Pancreas (tissue), 10 donors: ENCODE measurements around the gene GAREM2. TPM values are rescaled to one million over a fixed set of nuclear protein-coding genes. Genes with fewer than 3 reads are reported as not detected.

Experiments used
- ATAC-seq, 4 donors: fragments of 200-7000 bp; cut with Tn5 transposase; one replicate each; pipeline versions ENCODE4 v1.8.0 to v1.9.1; 2020; ENCODE audit warnings: mild to moderate bottlenecking in 4 of 4, moderate library complexity in 4 of 4
- DNase-seq, 6 donors: peaks; one replicate each; pipeline ENCODE4 v3.0.0-alpha.2; 2020
- FAIRE-seq: peaks from 2 replicates; lab custom pipeline; 2012; peaks lifted over from hg19 to GRCh38; lab: Jason Lieb, UNC
- H3K27ac ChIP-seq, 4 donors: fragments of 200-600 bp; sonication (generic); 1 replicate in 3 of 4; 2 replicates in 1 of 4; pipeline versions ENCODE4 v1.5.0 to v1.8.0; 2020
- H3K27me3 ChIP-seq, 4 donors: fragments of 200-600 bp; one replicate each; pipeline ENCODE4 v1.8.0; 2021
- H3K36me3 ChIP-seq, 3 donors: fragments of 200-600 bp; sonication (generic) in 1 of 3; one replicate each; pipeline versions ENCODE4 v1.5.0 to v1.8.0; 2020 to 2021
- H3K4me1 ChIP-seq, 3 donors: fragments of 200-600 bp; one replicate each; pipeline ENCODE4 v1.8.0; 2021
- H3K4me3 ChIP-seq, 4 donors: fragments of 200-600 bp; sonication (generic) in 2 of 4; one replicate each; pipeline versions ENCODE4 v1.5.0 to v1.8.0; 2020 to 2021
- H3K9me3 ChIP-seq, 4 donors: fragments of 200-600 bp; one replicate each; pipeline ENCODE4 v1.8.0; 2021
- WGBS, 2 donors: extraction: QIAGEN DNeasy Blood & Tissue Kit; methylation state at CpG; one replicate each; pipeline ENCODE4 v1.1.7; 2013; 5-methylcytosine and 5-hydroxymethylcytosine counted together
- intact Hi-C, 3 donors: fragments of 100-400 bp; cut with DNase I; formaldehyde crosslinking; loops; one replicate each; pipeline versions ENCODE4 v1.11.1 to v1.14.2; 2022
- polyA plus RNA-seq, 2 donors: library from polyadenylated mRNA; stranded (reverse); fragments of 200-250 nt; gene quantifications; one replicate each; pipeline ENCODE4 v1.2.3, GENCODE V29; 2013
- total RNA-seq, 6 donors: library from RNA; stranded (reverse); fragmentation: NEBNext Ultra II Directional in 4 of 6; extraction: Animal tissue kit (Norgen Biotek cat#: 25700) in 4 of 6; gene quantifications; one replicate each; pipeline versions ENCODE4 v1.2.1 to v1.2.4, GENCODE V29; 2021 to 2023
- TF ChIP-seq, protein P1 (sequence below), 4 donors: fragments of 200-600 bp; sonication (generic) in 3 of 4; IDR thresholded peaks; one replicate each; pipeline versions ENCODE4 v1.5.0 to v1.8.0; 2021; ENCODE audit warnings: antibody characterized with exemption in 4 of 4
- donor health status: healthy with polysubstance abuse.
- donor health status: DM: no; HTN: no; CAD: no; lungs with moderate emphysema.
- donor health status: DM: no; HTN: no; CAD: no.
- donor health status: control.
- donor health status: control.
- donor health status: Bipolar disorder and iron deficiency.
- donor health status: DM: yes; HTN: yes; CAD: no.
- donor health status: DM: no; HTN: no; CAD: no.
- donor health status: DM: no; HTN: no; CAD: no.
- donor health status: DM: yes; HTN: yes; CAD: no.

The GAREM2 gene
- total and polyA plus RNA-seq, 8 donors = 1.1 to 4.0 (median 2.1) TPM

DNA sequence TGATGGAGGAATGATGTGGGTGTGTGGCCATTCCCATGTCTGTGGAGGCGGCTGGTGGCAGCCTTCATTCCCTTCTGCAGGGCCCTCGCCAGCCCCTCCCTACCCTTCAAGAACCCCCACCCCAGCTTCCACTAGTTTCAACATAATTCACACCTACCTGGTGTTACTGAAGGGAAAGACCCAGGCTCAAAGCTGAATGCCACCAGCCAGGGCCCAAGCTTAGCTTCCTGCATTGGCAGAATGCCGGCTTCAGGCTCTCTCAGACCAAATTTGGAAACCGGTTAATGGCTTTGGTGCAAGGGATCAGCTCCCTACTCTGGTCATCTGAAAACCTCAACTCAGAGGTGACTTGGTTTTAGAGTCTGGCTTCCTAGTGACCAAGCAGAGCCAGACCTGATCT lies 16.9 kb downstream of the GAREM2 start:
- no peaks in the 10 kb centered on the region for H3K4me1 ChIP-seq
- DNase-seq = no peak
- H3K27me3 ChIP-seq = no peaks in the 10 kb centered on the region
- no peak overlapping the region for H3K27ac ChIP-seq
- ATAC-seq = no peak
- TF ChIP-seq, protein P1, sequence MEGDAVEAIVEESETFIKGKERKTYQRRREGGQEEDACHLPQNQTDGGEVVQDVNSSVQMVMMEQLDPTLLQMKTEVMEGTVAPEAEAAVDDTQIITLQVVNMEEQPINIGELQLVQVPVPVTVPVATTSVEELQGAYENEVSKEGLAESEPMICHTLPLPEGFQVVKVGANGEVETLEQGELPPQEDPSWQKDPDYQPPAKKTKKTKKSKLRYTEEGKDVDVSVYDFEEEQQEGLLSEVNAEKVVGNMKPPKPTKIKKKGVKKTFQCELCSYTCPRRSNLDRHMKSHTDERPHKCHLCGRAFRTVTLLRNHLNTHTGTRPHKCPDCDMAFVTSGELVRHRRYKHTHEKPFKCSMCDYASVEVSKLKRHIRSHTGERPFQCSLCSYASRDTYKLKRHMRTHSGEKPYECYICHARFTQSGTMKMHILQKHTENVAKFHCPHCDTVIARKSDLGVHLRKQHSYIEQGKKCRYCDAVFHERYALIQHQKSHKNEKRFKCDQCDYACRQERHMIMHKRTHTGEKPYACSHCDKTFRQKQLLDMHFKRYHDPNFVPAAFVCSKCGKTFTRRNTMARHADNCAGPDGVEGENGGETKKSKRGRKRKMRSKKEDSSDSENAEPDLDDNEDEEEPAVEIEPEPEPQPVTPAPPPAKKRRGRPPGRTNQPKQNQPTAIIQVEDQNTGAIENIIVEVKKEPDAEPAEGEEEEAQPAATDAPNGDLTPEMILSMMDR (IDR thresholded peaks at IDR 0.05) = no peak
- no peak for FAIRE-seq
- intact Hi-C loops = no loop called here
- H3K4me3 ChIP-seq = no peak overlapping the region
- H3K9me3 ChIP-seq = no peaks in the 10 kb centered on the region
- peaks cover 0 to 35% (median 4%) of the 10 kb centered on the region in 3 donors for H3K36me3 ChIP-seq
- WGBS, 2 donors = 91 to 99% methylated on average over 4 of the region's 4 CpGs

DNA sequence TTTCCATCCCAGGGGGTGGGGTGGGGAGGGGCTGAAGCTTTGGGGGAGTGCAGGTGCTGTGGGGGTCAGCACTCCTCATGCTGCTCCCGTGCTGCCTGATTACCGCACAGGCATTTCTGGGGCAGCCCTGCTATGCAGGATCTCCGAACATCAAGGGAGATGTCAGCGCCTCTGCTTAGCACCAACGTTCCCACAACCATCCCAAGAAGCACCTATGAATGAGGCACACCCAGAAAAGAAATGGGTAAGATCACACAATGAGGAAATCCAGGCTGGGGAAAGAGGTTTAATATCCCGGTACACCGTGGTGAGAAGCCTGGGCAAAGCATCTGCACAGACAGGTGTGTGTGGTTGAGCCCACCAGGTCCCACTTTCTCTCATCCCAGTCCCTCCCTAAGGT lies 17.5 kb downstream of the GAREM2 start:
- H3K27ac ChIP-seq = no peak overlapping the region
- H3K4me3 ChIP-seq = no peak overlapping the region
- no peaks in the 10 kb centered on the region for H3K4me1 ChIP-seq
- FAIRE-seq (no peak), ATAC-seq (no peak), DNase-seq (no peak)
- whole genome bisulfite sequencing, 2 donors = 88 to 89% methylated on average over 7 of the region's 7 CpGs
- H3K36me3 ChIP-seq = peaks cover 0 to 39% (median 4%) of the 10 kb centered on the region in 3 donors
- H3K27me3 ChIP-seq = no peaks in the 10 kb centered on the region
- TF ChIP-seq, protein P1 (IDR thresholded peaks at IDR 0.05) = no peak
- intact Hi-C loops = no loop called here
- no peaks in the 10 kb centered on the region for H3K9me3 ChIP-seq

DNA sequence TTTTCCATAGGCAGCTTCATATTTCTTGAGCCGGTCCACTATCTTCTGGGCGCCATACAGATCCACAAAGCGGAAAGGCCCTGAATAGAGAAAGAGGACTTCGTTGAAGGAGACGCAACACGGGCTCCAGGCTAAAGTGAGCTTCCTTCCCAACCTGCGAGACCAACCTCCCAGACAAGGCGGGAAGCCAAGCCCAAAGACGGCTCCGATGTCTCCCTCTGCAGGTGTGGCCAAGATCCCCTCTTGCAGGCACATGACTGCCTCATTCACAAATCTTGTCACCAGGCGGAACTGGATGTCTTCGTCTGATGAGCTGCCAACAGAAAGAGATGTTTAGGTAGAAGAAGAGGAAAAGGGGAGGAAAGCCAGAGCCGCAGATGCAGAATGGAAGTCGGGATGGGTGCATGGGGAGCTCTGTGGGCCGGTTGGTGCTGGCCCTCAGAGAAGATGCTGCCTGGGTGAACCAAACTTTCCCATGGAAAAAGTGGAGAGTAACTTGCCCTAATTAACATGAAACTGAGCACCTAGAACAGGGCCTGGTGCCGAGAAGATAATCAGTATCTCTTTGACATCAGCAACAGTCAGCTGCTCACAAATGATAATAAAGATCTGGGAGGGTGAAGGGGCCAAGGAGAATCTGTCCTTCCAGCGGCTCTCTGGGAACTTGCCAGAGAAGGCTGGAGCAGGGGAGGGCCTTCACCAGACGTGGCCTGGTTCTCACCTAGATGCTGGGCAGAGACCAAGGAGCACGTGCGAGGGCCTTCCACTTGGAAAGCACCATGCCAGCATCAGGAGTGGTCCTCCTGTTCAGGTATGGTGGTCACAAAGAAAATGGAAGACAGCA lies 18.6 kb downstream of the GAREM2 start:
- H3K27me3 ChIP-seq = no peaks in the 10 kb centered on the region
- no peaks in the 10 kb centered on the region for H3K9me3 ChIP-seq
- no peaks in the 10 kb centered on the region for H3K4me1 ChIP-seq
- DNase-seq = no peak
- 85% methylated on average over 20 of the region's 20 CpGs for WGBS, 2 donors
- H3K27ac ChIP-seq = no peak overlapping the region
- H3K4me3 ChIP-seq = no peak overlapping the region
- no peak for ATAC-seq
- no peak for FAIRE-seq
- intact Hi-C loops = no loop called here
- H3K36me3 ChIP-seq = peaks cover 0 to 49% (median 4%) of the 10 kb centered on the region in 3 donors
- TF ChIP-seq, protein P1 (IDR thresholded peaks at IDR 0.05) = no peak

DNA sequence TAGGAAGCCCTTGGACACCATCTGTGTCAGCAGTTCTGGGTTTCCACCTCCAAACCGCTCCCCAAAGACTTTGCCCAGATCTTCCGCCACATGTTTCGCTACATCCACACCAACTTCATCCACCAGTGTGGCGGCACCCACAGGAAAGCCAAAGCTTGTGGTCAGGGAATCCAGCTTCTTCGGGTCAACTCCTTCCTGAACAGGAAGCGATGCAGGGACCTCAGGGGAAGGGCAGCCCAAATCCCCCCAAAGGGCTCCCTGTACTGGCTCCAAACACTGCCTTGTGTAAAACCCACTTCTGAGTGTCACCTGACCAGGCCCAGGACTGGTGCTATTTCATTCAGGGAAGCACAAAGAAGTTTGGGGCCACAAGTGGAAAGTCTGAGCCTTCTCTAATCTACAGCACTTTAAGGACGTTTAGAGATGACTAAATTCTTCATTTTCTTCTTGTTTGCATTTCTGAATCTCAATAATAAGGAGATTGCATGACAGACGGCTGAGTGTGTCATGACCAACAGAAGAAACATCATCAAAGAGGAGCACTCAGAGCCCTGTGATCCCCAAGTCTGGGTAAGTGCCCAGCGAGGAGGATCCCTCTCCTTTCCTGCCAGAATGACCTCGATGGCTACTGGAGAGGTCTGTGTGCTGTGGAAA lies 20.8 kb downstream of the GAREM2 start:
- FAIRE-seq (no peak), DNase-seq (no peak), ATAC-seq (no peak)
- Histone ChIP-seq H3K27me3 (no peaks in the 10 kb centered on the region), H3K4me1 (no peaks in the 10 kb centered on the region), H3K9me3 (no peaks in the 10 kb centered on the region), H3K36me3 (peaks cover 0 to 71% (median 4%) of the 10 kb centered on the region in 3 donors), H3K4me3 (no peak overlapping the region), H3K27ac (no peak overlapping the region)
- TF ChIP-seq, protein P1 (IDR thresholded peaks at IDR 0.05) = no peak
- intact Hi-C loops = no loop called here
- WGBS, 2 donors = 87 to 93% methylated on average over 10 of the region's 10 CpGs
